HG03558 (cell line): Measurements from ENCODE around the gene SMYD1.
"Not testable (repeated sequence)": the region's sequence is repeated elsewhere in the genome, so short reads cannot be mapped to it uniquely, and the experiment has no call there.

ENCODE experiments used
- ATAC-seq: cut with Tn5 transposase; IDR thresholded peaks from one replicate; pipeline ENCODE4 v1.9.1; 2021; ENCODE audit warnings: moderate number of reproducible peaks; ENCODE audit not compliant: unreplicated experiment; ENCODE audit errors: extremely low read depth

Gene SMYD1

GRCh38 chr2:88067598-88067997 is at the start of gene SMYD1:
Gene SMYD1, plus strand, starts transcription at chr2:88067825. Its CDS starts 40 bp downstream, at chr2:88067865.
- no peak for ATAC-seq

DNA sequence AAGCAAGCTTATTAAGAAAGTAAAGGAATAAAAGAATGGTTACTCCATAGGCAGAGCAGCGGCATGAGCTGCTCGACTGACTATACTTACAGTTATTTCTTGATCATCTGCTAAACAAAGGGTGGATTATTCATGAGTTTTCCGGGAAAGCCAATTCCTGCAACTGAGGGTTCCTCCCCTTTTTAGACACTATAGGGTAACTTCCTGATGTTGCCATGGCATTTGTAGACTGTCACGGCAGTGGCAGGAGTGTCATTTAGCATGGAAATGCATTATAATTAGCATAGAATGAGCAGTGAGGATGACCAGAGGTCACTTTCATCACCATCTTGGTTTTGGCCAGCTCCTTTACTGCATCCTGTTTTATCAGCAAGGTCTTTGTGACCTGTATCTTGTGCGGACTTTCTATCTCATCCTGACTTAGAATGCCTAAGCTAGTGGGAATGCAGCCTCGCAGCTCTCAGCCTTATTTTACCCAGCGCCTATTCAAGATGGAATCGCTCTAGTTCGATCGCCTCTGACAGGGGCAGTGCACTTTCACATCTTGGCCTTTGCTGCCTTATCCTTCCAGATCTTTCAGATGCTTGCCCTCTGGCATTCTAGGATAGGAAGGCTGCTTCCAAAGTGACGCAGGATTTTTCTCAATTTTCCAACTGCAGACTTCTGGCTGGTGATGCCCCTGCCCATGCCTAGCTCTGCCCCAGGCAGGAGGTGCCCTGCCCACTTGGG is 49.4 kb upstream of the SMYD1 start:
- ATAC-seq = not testable (repeated sequence)

GRCh38 chr2:88018909-88019308 is 48.7 kb upstream of the SMYD1 start:
- no peak for ATAC-seq

- no peak for ATAC-seq
Observed at GRCh38 chr2:88019985-88020384, 47.6 kb upstream of the SMYD1 start.

DNA sequence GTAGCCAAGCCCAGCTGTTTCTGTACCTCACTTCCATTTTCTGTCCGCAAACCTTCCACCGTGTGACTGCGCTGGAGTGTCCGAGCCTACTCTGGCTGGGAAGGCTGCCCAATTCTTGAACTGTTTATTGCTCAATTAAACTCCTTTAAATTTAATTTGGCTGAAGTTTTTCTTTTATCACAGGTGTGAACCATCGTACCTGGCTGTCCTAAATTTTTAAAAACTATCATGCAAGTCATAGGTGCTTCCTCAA is 45.0 kb upstream of the SMYD1 start:
- no peak for ATAC-seq

GRCh38 chr2:88024509-88024908 is 43.1 kb upstream of the SMYD1 start:
- ATAC-seq = no peak

- ATAC-seq = no peak
Observed at GRCh38 chr2:88027697-88028389, 39.8 kb upstream of the SMYD1 start.

DNA sequence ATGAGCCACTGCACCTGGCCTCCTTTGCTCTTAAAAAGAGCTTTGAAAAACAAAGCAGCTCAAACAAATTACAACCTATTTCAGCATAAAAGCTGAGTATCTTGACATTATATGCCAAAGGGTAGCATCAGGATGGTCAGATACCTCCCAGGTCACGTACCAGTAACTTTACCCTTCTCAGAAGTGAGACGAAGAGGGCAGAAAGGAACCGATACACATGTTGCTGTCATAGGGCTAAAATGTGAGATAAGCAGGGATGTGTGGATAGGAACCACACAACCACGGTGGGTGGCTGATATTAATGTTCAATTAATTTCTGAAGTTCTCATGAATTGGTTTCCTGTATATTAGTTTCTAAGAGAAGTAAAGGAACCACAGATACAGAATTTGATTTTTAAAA is 38.7 kb upstream of the SMYD1 start:
- no peak for ATAC-seq

GRCh38 chr2:88032070-88032702 is 35.4 kb upstream of the SMYD1 start:
- no peak for ATAC-seq

GRCh38 chr2:88036182-88036581 is 31.4 kb upstream of the SMYD1 start:
- no peak for ATAC-seq

DNA sequence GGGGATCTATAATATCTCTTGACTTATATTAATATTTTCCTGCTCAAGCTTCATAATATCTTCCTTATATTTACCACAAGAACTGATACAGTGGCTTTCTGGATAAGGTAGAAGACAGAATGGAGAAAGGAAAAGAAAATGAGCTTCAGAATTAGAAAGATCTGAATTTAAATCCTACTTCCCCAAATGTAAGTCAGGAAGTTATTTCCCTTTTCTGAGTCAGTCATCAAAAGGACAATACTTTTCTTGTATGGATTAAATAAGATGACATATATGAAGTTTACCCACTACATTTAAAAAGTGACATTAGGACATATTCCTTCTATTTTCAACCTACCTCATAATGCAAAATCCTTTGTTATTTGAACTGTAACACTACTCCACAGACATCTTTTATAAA is 31.0 kb upstream of the SMYD1 start:
- no peak for ATAC-seq

GRCh38 chr2:88038263-88039105 is 29.1 kb upstream of the SMYD1 start:
- ATAC-seq = no peak

DNA sequence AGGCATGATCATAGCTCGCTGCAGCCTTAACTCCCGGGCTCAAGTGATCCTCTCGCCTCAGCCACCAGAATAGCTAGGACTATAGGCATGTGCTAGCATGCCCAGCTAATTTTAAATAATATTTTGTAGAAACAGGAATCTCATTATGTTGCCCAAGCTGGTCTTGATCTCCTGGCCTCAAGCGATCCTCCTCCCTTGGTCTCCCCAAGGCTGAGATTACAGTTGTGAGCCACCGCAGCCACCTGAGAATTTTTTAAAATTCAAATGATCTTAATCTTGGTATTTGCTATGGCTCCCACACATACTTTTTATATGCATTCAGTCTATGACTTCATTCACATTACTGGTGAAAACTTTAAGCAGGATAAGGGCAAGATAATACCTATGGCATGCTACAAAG is 25.1 kb upstream of the SMYD1 start:
- no peak for ATAC-seq

DNA sequence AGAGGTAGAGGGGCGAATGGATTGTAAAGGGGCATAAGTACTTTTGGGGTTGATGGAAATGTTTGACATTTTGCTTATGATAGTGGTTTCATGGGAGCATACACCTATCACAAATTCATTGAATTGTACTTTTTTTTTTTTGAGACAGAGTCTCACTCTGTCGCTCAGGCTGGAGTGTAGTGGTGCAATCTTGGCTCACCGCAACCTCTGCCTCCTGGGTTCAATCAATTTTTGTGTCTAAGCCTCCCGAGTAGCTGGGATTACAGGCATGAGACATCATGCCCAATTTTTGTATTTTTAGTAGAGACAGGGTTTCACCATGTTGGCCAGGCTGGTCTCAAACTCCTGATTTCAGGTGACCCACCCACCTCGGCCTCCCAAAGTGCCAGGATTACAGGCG is 22.1 kb upstream of the SMYD1 start:
- ATAC-seq = not testable (repeated sequence)

DNA sequence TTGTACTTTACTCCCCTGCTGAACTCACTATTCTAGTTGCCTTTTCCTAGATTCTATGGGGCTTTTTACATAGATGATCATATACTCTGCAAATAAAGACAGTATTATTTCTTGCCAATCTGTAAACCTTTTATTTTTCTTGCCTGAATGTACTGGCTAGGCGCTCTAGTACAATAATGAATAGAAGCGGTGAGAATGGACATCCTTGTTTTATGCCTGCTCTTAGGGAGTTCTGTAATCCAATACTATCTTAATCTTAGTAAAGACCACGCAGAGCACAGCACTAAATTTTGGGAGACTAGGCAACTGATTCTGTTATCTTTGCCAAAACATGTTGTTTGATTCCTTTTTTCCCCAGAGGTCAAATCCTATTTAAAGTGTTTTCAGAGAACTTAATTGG is 19.1 kb upstream of the SMYD1 start:
- ATAC-seq = no peak

DNA sequence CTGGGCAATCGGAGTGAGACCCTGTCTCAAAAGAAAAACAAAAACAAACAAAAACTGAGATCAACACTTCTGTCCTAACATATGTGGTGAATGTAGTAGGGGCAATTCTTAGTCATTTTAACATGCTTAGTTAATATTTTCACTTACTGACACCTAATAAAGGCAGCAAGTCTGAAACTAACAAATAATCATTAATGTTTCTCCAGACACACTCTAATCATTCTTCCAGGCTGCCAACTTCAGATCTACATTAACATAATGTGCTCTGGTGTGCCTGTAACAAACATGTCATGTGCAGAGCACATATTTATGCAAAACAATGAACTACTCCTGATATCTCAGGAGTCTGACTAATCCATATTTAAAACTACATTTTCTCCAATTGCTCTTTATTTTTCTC is 18.0 kb upstream of the SMYD1 start:
- no peak for ATAC-seq

- ATAC-seq = no peak
Observed at GRCh38 chr2:88051792-88052191, 15.8 kb upstream of the SMYD1 start.

DNA sequence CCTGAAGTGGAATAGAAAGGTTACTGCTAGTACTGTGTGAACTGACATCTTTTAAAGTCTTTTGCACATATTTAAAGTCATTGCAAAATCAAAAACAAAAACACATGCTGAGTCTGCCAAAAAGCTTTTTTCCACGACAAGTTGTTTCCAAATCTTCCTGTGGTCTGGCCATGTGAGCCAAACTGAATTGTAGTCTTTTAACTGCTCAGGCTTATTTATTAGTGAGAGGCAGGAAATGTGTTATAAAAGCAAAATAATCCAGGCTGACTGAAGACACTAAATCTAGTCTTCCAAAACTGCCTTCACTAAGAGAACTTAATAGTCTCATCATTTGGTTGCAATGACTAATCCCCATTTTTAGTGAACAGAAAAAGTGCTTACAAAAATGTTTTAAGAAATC is 14.3 kb upstream of the SMYD1 start:
- ATAC-seq = no peak

DNA sequence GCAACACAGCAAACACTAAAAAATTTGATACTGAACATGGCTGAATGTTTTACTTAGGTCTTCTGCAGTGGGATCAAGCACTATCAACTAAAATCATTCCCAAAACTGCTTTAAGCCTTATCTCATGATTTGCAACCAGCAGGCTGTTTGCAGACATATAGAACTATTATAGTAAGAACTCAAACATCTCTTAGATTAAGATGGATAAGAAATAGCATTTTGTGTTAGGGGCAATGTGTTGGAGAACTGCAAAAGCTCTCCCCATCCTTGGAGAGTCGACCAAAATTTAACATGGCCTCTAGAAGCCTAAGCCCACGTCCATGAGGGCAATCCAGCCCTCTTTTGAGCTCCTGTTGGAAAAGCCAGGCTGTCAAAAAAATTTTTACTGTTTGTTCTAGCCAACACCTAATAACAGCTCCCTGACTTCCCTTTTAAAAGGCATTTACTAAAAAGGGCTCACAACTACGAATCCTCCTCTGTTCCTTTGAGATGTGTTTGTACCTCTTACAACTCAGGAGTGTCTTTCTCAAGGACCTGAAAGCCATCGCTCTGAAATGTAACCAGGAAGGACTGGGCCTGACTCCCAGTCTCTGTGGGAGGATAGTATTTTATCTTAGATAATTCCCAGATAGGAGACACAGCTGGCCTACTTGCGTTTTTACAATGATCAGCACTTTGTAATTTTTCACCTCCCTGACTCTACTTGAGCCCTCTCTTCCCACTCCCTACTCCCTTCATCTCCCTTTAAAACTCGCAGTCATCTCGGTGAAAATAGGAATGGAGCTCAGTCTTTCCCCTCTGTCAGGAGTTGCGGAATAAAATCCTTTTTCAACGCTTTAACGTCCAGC is 13.5 kb upstream of the SMYD1 start:
- ATAC-seq = no peak

DNA sequence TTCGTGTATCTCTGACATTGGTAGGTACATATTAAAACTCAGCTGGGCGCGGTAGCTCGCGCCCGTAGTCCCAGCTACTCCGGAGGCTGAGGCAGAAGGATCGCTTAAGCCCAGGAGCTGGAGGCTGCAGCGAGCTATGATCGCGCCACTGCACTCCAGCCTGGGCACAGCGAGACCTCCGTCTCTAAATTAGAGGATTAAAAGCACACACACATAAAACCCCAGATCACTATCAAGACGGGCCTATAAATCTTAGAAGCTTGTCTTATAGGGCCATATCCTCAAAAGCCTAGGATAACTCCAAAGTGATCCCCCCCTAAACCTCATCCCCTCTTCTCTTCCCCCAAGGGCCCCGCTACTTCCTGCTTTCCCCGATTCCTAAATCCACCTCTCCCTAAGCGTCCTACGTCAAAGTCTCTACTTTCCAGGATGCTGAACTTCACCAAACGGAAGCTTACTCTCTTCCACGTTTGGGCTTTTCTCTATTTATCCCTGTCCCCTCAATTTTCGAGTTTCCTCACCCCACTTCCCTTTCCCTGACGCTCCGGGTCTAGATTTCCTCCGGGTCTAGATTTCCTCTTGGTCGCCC is 12.7 kb upstream of the SMYD1 start:
- ATAC-seq = no peak
